Anterior cingulate cortex (tissue), 58 donors: ENCODE measurements around the gene DAZAP2.
"Not testable (repeated sequence)": the region's sequence is repeated elsewhere in the genome, so short reads cannot be mapped to it uniquely, and the experiment has no call there.

Source experiments
- DNase-seq, 58 donors: peaks; one replicate each; lab custom pipeline; 2025; lab: John Stamatoyannopoulos, UW

Gene DAZAP2

GRCh38 chr12:51245476-51246253 lies 7.0 kb downstream of the DAZAP2 start:
- DNase-seq = no peak

DNA sequence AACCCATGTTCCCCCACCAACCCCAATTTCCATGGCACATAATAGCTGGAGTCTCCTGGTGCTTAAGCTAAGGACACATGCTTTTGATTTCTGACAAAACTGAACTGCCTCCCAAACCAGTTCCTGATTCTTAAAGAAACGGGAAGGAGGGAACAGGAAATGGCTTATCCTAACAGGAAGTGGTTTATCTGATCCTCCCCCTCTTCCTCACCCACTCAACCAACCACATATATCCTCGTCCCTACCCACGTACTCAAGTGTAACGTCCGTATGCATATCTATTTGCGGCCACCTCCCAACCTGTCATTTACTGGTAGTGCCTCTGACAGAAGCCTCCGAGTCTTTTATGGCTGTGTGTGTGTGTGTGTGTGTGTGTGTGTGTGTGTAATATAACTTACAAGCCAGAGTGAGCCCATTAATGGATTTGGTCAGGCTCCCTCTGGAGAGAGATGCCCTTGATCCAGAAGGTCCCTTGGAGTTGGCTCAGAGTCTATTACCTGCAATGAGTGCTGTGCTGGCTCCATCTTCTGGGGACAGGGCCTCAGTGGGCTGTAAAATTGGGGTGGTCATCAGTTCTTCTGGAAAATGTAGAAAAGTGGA lies 7.7 kb downstream of the DAZAP2 start:
- peak in 2 of 58 donors; percentile 8 to 11 for DNase-seq

GRCh38 chr12:51247523-51248206 lies 9.0 kb downstream of the DAZAP2 start:
- DNase-seq = no peak

DNA sequence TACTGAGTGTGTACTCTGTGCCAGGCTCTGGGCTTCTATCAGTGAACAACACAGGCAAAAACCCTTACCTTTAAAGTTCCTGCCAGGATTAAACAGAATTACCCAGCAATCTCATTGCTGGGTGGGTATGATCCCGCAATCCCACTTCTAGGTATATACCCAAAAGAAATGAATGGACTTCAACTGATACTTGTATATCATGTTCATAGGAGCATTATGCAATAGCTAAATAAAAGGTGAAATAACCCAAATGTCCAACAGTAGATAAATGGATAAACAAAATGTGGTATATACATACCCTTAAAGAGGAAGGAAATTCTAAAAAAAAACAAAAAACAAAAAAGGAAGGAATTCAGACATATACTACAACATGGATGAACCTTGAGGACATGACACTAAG lies 14.7 kb downstream of the DAZAP2 start:
- DNase-seq = no peak

DNA sequence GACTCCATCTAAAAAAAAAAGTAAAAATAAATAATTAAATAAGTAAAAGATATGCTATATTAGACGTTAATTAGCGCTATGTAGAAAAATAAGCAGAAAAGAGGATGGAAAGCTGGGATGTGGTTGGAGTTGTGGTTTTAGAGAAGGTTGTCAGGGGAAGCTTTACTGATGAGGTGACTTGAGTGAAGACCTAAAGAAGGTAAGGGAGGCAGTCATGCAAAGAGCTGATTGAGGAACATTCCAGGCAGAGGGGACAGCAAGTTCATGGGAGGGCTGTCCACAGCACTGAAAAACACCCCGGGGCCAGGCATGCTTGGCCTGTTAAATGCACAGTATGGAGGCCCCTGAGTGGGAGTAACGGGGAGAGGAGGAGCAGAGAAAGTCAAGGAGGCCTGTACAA lies 15.9 kb downstream of the DAZAP2 start:
- DNase-seq = no peak

DNA sequence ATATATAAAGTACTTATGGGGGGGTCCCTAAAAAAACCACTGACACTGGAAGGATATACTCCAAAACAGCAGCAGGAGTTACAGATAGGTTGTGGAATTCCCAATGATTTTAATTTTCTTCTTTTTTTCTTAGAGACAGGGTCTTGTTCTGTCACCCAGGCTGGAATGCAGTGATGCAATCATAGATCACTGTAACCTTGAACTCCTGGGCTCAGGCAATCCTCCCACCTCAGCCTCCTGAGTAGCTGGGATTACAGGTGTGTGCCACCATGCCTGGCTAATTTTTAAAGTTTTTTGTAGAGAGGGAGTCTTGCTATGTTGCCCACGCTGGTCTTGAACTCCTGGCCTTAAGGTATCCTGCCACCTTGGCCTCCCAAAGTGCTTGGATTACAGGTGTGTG lies 21.0 kb downstream of the DAZAP2 start:
- DNase-seq = not testable (repeated sequence)

DNA sequence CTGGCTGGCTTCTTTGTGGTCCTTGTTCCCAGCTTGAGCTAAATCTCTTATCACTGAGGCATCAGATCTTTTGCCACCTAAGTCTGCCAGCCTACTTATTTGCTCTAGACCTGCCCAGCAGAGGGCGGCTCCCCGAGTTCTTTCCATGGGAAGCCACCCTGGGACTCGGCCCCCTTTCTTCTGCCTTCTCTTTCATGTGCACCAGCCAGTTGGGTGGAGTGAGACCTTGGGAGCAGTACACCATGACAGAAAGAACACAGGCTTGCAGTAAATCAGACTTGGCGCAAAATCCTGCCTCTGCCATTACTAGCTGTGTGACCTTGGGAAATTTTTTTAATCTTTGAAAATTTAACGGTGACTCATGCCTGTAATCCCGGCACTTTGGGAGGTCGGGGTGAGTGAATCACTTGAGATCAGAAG lies 24.1 kb downstream of the DAZAP2 start:
- DNase-seq = peak in 2 of 58 donors; percentile 8 to 14

DNA sequence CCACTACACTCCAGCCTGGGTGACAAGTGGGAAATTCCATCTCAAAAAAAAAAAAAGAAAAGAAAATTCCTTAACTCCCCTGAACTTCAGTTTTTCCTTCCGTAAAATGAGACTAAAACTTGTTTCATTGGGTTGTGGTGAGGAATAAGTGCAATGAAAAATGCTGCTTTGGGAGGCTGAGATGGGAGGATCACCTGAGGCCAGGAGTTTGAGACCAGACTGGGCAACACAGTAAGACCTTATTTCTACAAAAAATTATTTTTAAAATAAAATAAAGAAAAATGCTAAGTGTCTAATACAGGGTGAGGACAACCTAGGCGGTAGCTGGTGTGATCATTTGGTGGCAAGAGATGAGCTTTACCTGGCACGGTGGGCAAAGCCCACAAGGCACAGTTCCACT lies 24.7 kb downstream of the DAZAP2 start:
- no peak for DNase-seq

DNA sequence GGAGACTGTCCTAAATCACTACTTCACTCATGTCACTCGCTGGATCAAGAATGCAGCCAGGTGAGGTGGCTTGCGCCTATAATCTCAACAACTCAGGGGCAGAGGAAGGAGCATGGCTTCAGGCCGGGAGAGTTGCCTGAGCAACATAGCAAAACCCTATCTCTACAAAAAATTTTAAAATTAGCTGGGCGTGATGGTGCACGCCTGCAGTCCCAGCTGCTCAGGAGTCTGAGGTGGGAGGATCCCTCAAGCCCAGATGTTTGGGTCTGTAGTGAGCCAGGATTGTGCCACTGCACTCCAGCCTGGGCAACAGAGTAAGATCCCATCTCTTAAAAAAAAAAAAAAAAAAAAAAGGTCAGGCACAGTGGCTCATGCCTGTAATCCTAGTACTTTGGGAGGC lies 25.7 kb downstream of the DAZAP2 start:
- DNase-seq = no peak

GRCh38 chr12:51265024-51265423 lies 26.4 kb downstream of the DAZAP2 start:
- no peak for DNase-seq

DNA sequence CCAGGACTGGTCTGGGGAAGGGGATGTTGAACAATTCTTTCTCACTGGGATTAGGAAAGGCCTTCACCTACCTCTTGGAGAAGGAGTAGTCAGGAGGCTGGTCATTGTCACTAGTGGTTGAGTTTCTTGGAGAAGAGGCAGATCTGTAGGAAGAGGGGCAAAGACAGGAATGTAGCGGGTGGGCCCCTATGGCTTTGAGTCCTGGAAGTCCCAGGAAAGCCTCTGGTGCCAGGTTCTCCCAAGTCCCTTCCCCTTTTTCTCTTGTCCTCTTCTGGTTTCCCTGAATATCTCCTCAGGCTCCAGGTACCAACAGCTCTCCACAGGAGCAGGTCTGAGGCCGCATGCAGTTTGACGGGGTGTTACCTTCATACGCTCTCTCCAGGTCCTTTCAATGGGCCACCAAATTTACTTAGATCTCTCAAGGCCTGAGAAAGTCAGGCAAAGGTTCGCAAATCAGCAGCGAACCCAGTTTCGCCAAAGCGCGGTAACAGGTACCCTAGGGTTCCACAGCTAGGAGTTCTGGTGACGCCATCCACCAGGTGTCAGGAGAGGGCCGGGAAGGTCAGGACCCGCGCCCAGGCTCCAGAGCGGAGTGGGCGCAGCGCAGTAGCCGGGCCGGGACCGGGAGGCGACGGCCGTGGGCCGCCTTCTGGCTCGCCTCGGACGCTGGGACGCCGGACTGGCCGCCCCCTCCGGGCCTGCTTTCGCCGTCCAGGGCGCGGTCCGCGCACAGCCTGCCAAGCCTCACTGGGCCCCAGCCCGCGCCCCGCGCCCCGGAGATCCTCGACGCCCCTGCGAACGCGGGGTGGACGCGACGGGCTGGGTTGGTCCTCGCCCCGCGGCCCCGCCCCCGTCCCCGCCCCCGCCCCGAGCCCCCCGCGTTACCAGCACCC lies 30.8 kb downstream of the DAZAP2 start:
- no peak for DNase-seq

- DNase-seq = peak in 4 of 58 donors; percentile 5 to 12 (median 6)
Observed at GRCh38 chr12:51270067-51270950, 31.7 kb downstream of the DAZAP2 start, which contains the start of gene SMAGP. Gene SMAGP, minus strand, starts transcription at chr12:51270415. Its CDS starts 1,137 bp downstream, at chr12:51269278.

DNA sequence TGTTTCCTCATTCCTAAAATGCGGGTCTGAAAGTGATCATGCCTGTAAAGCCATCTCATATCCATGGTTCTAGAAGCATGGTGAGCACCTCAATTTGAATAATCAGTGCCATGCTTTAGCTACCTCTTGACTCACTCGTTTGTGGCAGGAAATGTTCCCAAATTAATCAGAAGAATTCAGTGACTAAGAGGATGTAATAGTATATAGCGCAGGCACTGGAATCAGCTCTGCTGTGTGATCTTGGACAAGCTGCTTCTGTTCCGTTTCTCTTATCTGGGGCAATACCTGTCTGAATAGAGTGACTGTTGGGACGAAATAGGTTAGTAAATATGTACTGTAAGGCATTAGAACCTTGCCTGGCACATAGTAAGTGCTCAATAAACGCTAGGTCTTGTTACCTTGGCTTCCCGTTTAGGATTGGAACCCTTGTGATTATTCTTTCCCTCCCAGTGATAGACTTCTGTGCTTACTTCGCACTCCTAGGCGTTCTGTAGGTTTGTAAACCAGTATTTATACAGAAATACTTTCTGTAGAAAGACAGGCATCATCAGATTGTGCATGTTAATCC lies 32.4 kb downstream of the DAZAP2 start:
- DNase-seq = no peak

GRCh38 chr12:51272810-51273209 lies 34.2 kb downstream of the DAZAP2 start:
- not testable (repeated sequence) for DNase-seq

GRCh38 chr12:51275088-51275487 lies 36.5 kb downstream of the DAZAP2 start:
- DNase-seq = no peak

- no peak for DNase-seq
Observed at GRCh38 chr12:51281202-51281924, 42.7 kb downstream of the DAZAP2 start.

GRCh38 chr12:51285843-51286242 lies 47.2 kb downstream of the DAZAP2 start:
- no peak for DNase-seq
